ENCODE data around the gene SCYGR2. TPM values are rescaled to one million over a fixed set of nuclear protein-coding genes. Genes with fewer than 3 reads are reported as not detected.

The SCYGR2 gene
- total and polyA plus RNA-seq, 2 donors (not counting 3 experiments of a cell fraction or from before 2014, with no cell fraction given), result not detected

GRCh38 chr2:227614246-227614645 is 15.6 kb downstream of the SCYGR2 start:
- Histone ChIP-seq H3K27me3 (ENCODE audit: control insufficient read depth in 2 of 2, insufficient read depth in 2 of 2, low read length in 2 of 2) (no peaks in the 10 kb centered on the region), H3K9me3 (replicated peaks; ENCODE audit: control insufficient read depth, insufficient read depth, low read length) (no peaks in the 10 kb centered on the region), H3K9me1 (replicated peaks; ENCODE audit: control insufficient read depth, extremely low read depth, insufficient read depth, low read length) (no peaks in the 10 kb centered on the region), H4K20me1 (replicated peaks; ENCODE audit: control insufficient read depth, extremely low read depth, insufficient read depth, low read length) (no peaks in the 10 kb centered on the region), H3K4me2 (ENCODE audit: insufficient read depth, low read length) (no peak overlapping the region), H3K27ac (ENCODE audit: insufficient read depth, low read depth, low read length) (no peak overlapping the region), H3K9ac (replicated peaks; ENCODE audit: extremely low read depth, insufficient read depth, low read length) (no peak overlapping the region), H3K4me1 (ENCODE audit: control insufficient read depth, extremely low read depth, insufficient read depth, low read length) (no peaks in the 10 kb centered on the region), H3K36me3 (ENCODE audit: control insufficient read depth in 2 of 2, extremely low read depth in 1 of 2, insufficient read depth in 2 of 2, low read length in 2 of 2) (no peaks in the 10 kb centered on the region), H3K4me3 (replicated peaks in 1 of 3; ENCODE audit: insufficient read depth in 1 of 3, low read depth in 1 of 3, low read length in 3 of 3) (no peak overlapping the region), H3K79me2 (ENCODE audit: control insufficient read depth, insufficient read depth, low read length) (no peaks in the 10 kb centered on the region), H2AFZ (ENCODE audit: low read depth, low read length) (no peak overlapping the region)
- no peak for FAIRE-seq
- TF ChIP-seq GATA2 (IDR thresholded peaks at IDR 0.05; ENCODE audit: insufficient read depth, insufficient read length, low read depth, low read length) (no peak), CTCF (IDR thresholded peaks at IDR 0.05; ENCODE audit: extremely low read depth in 1 of 2, insufficient read depth in 1 of 2, low read depth in 1 of 2, low read length in 2 of 2) (no peak), POLR2AphosphoS5 (IDR thresholded peaks at IDR 0.05; ENCODE audit: insufficient read depth, low read depth, low read length) (no peak), FOS (IDR thresholded peaks at IDR 0.05; ENCODE audit: borderline replicate concordance, insufficient read depth, low read length) (no peak), POLR2A (IDR thresholded peaks at IDR 0.05; ENCODE audit: low read depth, low read length) (no peak), MYC (IDR thresholded peaks at IDR 0.05; ENCODE audit: low read depth, low read length) (no peak), JUN (IDR thresholded peaks at IDR 0.05; ENCODE audit: borderline replicate concordance, insufficient read depth, insufficient read length, low read depth) (no peak), MAX (IDR thresholded peaks at IDR 0.05; ENCODE audit: insufficient read depth, insufficient read length) (no peak), EZH2 (IDR thresholded peaks at IDR 0.05; ENCODE audit: borderline replicate concordance, low read depth, low read length, severe bottlenecking) (no peak)
- no peak for DNase-seq (ENCODE audit: low read depth, low spot score)
- intact Hi-C loops (cut with micrococcal nuclease), result no loop called here
- ChIA-PET POLR2A (no interaction called here), CTCF (no interaction called here)
- BruUV-seq (replicated peaks), result no TSS peak
- dilution Hi-C loops (cut with MboI; ENCODE audit: extremely low pct_ligation_motif_present, low sequenced_read_pairs), result no loop called here
